Cardiac fibroblast (primary cell): ENCODE measurements around the gene EXOC2.
A peak's percentile ranks its signal among the peaks of the same experiment; 100 is the strongest.

Experiments
- DNase-seq, 2 donors: peaks; one replicate each; pipeline versions ENCODE4 v3.0.0 to v3.0.0-alpha.2; 2010; ENCODE audit warnings: low read depth in 2 of 2
- H3K4me3 ChIP-seq, 2 donors: replicated peaks in 1 of 2; 1 replicate in 1 of 2; 2 replicates in 1 of 2; pipeline ENCODE4 v1.5.1; 2011; ENCODE audit warnings: low read depth in 2 of 2, low read length in 2 of 2, mild to moderate bottlenecking in 2 of 2, moderate library complexity in 1 of 2
- TF ChIP-seq, protein P1 (sequence below): IDR thresholded peaks from one replicate; pipeline ENCODE4 v1.5.1; 2011; ENCODE audit warnings: low read depth, mild to moderate bottlenecking, low read length, inconsistent platforms

The EXOC2 gene

DNA sequence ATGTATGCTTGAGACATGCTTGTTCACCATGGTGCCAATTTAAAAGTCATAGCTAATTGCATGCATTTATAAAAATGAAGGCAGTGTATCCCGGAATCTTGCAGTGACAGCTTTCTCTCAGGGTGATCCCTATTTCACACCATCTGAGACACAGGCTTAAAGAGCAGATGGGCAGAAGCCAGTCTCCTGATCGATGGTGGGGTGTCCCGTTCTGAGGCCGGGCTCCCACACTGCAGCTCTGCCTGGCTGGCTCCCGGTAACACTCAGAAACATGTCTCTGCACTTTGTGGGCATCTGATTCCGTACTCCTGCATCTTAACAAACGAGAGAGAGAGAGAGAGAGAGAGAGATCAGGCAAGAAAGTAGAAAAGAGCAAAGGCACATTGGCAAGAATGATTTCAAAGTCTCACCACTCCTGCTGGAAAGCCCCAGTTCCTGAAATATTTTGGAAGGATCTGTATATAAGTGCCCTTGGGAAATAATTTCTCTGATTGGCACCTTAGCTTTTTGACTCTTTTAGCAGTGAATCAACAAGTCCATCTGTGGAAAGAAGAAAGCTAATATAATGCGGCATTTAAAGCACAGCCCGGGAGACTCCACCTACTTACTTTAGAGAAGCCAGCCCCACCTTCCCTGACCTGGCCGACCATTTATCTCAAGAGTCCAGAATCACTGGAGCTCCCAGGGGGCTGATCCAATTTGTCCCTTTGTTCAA is 36.8 kb upstream of the EXOC2 start:
- TF ChIP-seq, protein P1, sequence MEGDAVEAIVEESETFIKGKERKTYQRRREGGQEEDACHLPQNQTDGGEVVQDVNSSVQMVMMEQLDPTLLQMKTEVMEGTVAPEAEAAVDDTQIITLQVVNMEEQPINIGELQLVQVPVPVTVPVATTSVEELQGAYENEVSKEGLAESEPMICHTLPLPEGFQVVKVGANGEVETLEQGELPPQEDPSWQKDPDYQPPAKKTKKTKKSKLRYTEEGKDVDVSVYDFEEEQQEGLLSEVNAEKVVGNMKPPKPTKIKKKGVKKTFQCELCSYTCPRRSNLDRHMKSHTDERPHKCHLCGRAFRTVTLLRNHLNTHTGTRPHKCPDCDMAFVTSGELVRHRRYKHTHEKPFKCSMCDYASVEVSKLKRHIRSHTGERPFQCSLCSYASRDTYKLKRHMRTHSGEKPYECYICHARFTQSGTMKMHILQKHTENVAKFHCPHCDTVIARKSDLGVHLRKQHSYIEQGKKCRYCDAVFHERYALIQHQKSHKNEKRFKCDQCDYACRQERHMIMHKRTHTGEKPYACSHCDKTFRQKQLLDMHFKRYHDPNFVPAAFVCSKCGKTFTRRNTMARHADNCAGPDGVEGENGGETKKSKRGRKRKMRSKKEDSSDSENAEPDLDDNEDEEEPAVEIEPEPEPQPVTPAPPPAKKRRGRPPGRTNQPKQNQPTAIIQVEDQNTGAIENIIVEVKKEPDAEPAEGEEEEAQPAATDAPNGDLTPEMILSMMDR, result no peak

DNA sequence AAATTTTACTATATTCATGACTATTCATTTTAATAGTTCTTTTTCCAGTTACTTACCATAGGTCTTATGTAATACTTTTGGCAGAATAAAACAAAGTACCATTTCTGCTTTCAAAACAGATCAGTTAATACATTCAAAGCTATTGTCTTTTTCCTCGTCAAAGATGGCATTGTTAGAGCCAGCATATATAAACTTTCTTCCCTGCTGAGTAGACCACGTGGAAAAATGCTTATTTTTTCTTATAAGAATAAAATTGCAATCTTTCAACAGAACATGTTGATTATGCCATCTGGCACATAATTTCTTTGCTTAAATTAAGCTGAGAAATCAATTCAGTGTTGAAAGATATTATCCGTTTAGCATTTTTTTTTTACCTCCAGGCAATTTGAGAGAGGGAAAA is 34.9 kb upstream of the EXOC2 start:
- no peak for DNase-seq
- no peak overlapping the region for H3K4me3 ChIP-seq
- TF ChIP-seq, protein P1, result no peak

More for the DNA sequence above, 36.8 kb upstream of the EXOC2 start:
- DNase-seq, result no peak
- H3K4me3 ChIP-seq, result no peak overlapping the region

DNA sequence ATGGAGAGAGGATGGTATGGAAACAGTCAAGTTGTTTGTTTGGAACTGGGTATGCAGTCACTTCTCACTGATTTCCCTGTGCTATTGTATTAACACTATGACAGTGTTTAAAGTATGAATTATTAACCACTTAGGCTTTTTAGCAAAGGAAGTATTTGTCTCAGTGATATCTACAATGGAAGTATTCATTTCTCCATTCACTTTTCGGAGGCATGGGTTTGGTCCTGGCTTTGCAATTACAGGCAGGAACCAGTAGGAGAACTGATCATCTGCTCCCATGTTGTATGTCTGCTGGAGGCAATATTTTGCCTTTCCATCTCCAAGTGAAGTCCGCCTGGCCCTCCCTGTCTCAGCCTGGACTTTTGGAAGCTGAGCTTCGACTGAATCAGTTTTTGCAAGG is 30.6 kb upstream of the EXOC2 start:
- H3K4me3 ChIP-seq, result no peak overlapping the region
- no peak for DNase-seq
- TF ChIP-seq, protein P1, result peak; percentile 25

DNA sequence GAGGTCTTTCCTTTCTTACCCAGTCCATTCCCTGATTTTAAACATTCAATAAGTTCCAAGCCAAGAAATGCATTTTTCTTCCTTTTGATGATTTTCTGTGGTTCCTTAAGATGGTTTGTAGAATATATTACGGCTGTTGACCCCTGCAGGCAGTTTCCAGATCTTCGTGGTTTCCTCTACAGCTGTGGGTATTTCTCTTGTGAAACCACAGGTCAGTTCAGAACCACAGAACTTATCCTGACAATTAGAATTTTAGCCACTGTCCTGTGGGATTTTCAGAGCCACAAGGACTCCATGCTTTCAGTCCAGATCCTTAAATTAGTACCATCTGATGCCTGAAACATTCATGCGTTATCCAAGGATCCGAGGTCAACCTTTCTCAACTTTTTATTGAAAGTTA is 29.7 kb upstream of the EXOC2 start:
- TF ChIP-seq, protein P1, result no peak
- no peak overlapping the region for H3K4me3 ChIP-seq
- DNase-seq, result peak; percentile 31 to 50

DNA sequence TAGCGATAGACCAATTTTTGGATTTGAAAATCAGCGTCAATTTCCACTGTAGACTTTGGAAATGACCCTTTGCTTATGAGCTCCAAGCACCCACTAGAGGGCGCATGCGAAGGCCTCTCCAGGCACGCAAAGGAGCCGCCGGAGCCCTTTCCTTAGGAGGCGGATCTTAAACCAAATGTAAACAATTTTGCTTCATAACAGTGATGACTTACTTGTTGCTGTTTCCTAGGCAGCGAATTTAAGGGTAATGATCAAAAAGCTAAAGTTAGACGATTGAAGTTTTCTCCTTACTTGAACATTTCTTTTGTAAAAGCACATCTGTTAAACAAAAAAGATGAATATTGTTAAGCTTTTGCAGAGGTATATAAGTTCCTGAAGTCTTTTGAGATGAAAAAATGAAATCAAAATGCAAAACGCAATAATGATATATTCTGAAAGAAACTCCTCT is 29.2 kb upstream of the EXOC2 start:
- TF ChIP-seq, protein P1, result peak; percentile 97
- no peak overlapping the region for H3K4me3 ChIP-seq
- DNase-seq, result peak; percentile 85 to 90

DNA sequence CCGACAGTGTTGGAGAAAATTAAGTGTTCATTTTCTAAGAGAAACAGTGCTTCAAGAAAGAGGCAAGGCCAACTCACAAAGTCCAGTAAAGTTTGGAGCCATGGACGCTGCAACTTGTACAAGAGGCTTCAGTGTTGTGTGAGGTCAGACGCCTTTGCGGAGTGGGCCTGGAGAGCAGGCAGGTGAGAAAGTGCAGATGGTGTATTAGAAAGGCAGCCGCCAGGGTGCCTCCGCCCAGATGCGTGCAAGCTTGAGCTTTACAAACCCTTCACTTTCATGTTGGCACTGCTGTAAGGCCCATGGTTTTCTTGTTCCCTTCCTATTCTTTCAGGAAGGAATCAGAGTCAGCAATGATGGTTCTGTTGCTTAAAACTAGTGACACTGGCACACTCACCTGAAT is 25.4 kb upstream of the EXOC2 start:
- no peak for DNase-seq
- no peak overlapping the region for H3K4me3 ChIP-seq
- TF ChIP-seq, protein P1, result no peak

DNA sequence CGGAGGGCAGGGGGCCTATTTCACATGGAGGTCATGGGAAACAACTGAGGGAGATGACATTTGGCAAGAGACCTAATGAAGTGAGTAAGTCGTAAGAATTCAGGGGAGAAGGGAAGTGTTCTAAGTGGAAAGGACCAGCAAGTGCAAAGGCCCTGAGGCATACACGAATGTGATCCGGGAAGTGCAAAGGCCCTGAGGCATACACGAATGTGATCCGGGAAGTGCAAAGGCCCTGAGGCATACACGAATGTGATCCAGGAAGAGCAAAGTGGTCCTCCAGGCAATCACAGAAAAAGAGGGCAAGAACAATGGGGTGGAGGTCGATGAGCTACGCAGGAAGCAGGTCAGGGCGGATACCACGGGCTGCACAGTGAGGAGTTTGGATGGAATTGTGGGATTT is 24.2 kb upstream of the EXOC2 start:
- no peak overlapping the region for H3K4me3 ChIP-seq
- no peak for DNase-seq
- TF ChIP-seq, protein P1, result no peak
